HG03439 (cell line): ENCODE results near the gene MRPL12.

Experiments used
- ATAC-seq: cut with Tn5 transposase; IDR thresholded peaks from one replicate; pipeline ENCODE4 v1.9.1; 2021; ENCODE audit warnings: mild to moderate bottlenecking, moderate library complexity; ENCODE audit not compliant: unreplicated experiment

Gene MRPL12

GRCh38 chr17:81715107-81715871 lies 12.1 kb downstream of the MRPL12 start:
- no peak for ATAC-seq

DNA sequence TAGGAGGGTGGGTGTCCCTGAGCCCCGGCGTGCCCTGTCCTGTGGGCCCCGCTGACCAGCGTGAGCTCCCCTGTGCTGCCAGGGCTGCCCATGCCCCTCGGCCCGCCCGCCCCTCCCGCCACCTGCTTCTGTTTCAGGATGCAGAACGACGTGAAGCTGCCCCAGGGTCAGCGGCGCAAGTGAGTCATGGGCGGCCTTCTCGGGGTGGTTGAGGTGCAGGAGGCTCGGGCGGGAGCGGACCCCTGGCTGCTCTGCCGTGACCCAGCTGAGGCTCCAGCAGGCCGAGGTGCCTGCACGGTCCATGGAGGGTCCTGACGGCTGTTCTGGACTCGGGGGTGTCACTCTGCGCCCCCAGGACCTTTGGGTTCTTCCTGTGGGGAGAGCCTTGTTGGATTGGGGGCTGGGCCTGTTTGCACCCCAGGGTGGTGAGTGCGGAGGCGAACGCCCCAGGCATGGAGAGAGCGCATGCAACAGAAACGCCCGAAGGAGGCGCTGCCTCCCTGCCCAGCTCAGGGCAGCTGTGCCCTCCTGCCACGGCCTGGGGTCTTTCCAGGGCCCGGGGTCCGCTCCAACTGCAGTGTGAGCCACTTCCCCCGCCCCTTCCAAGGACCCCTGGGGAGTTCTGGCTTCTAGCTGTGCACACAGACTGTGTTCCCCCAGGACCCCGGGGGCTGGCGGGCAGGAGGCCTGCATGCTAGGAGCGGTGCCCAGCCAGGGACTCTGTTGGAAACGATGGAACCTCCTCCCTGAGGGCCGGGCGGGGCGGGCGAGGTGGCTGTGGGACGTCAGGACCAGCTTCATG lies 12.9 kb downstream of the MRPL12 start:
- ATAC-seq, result no peak

DNA sequence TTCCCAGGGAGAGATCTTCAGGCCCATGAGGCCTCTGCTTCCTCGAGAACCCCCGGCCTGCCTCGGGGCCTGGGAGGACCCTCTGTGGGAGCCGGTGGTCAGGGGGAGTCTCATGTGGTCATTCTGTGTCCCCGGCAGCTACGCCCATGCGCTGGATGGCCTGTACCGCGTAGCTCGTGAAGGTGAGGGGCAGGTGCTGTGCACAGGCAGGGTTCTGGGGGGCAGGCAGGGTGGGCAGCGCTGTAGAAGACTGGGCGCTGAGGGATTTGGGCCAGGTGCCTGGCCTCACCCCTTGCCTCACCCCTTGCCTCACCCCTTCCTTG lies 13.5 kb downstream of the MRPL12 start:
- ATAC-seq, result no peak

DNA sequence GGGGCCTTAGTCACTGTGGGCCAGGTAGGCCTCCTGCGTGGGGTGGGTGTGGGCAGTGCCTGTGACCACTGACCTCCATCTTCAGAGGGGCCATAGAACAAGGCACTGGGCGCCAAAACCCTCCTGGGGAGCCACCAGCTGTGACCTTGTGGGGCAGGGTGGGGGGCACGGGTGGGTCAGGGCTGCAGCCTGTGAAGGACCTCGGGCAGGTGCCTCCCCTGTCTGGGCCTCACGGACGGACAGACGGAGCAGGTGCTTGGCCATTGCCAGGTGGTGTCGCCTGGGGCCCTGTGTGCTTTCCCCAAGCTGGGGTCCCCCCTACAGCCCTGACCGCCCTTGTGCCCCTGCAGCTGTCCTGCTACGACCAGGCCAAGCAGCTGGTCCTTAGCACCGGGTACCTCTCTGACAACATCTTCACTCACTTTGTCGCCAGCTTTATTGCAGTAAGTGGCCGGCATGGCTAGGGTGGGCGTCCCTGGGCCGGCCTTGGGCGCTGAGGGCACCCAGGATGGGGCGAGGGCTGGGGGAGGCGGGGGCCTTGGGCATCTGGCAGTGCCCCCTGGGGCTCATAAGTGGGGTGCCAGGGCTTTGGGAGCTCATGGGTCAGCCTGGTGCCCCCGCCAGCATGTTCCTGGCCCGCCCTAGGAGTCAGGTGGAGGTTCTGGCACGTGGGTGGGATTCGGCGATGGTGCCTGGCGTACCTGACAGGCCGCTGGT lies 14.0 kb downstream of the MRPL12 start:
- ATAC-seq, result no peak

- ATAC-seq, result no peak
Observed at GRCh38 chr17:81717766-81718089, 14.6 kb downstream of the MRPL12 start.

- ATAC-seq, result no peak
Observed at GRCh38 chr17:81719410-81720266, 16.5 kb downstream of the MRPL12 start.

DNA sequence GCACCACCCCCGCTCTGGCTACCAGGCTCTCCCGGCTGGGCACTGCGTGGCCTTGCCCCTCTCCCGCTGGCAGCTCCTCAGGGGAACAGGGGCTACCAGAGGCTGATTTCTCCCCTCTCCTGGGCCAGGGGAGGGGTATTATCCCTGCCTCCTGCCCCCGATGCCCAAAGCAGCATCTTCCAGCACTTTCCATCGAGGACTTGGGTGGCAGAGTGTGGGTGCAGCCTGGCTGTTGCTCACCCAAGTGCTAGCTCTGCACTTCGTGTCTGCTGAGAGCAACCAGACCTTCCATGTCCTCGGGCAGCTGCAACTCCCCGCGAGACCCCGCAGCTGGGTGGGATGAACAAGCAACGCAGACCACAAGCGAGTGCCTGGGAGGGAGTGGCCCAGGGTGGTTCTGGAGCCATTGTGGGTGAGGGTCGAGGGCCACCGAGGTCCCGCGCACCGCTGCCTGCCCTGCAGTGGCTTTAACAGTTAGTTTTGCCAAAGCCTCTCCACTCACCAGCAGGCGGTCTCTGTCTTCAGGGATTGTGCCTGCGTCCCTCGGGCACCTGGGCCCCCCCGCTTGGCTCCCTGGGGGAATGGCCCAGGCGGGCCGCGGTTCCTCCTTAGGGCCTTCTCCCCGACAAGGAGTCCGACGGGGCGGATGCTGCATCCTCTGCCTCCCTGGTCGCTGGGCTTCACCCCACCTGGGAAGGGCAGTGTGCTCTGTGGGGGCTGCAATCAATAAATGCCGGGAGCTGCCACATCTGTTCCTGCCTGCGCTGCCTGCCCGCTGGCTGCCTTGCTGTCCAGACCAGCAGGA lies 17.3 kb downstream of the MRPL12 start:
- ATAC-seq, result no peak

- ATAC-seq, result no peak
Observed at GRCh38 chr17:81722184-81723120, 19.3 kb downstream of the MRPL12 start.

DNA sequence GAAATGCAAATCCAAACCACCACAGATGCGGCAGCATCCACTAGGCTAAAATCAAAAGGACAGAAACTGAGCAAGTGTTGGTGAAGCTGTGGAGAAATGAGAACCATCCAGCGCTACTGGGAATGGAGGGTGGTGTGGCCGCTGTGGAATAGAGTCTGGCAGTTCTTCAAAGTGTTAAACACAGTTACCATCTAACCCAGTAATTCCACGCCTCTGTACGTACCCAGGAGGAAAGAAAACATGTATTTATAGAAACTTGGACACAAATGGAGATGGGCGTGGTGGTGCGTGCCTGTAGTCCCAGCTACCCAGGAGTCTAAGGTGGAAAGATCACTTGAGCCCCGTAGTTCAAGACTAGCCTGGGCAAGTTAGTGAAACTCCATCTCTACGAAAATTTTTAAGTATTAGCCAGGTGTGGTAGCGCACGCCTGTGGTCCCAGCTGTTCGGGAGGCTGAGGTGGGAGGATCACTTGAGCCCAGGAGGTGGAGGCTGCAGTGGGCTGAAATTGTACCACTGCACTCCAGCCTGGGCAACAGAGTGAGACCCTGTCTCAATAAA lies 20.6 kb downstream of the MRPL12 start:
- no peak for ATAC-seq

DNA sequence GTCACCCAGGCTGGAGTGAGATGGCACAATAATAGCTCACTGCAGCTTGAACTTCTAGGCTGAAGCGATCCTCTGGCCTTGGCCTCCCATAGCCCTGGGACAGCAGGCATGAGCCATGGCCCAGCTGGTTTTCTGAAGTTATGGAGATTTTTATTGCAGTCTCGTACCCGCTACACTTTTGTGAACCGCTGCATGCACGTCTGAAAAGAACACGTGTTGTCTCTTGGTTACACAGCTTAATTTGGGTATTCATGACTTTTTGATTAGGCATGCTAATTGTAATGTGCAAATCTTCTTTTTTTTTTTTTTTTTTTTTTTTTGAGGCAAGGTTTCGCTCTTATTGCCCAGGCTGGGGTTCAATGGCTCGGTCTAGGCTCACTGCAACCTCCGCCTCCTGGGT lies 22.3 kb downstream of the MRPL12 start:
- ATAC-seq, result no peak

GRCh38 chr17:81726004-81726403 lies 22.8 kb downstream of the MRPL12 start:
- no peak for ATAC-seq

DNA sequence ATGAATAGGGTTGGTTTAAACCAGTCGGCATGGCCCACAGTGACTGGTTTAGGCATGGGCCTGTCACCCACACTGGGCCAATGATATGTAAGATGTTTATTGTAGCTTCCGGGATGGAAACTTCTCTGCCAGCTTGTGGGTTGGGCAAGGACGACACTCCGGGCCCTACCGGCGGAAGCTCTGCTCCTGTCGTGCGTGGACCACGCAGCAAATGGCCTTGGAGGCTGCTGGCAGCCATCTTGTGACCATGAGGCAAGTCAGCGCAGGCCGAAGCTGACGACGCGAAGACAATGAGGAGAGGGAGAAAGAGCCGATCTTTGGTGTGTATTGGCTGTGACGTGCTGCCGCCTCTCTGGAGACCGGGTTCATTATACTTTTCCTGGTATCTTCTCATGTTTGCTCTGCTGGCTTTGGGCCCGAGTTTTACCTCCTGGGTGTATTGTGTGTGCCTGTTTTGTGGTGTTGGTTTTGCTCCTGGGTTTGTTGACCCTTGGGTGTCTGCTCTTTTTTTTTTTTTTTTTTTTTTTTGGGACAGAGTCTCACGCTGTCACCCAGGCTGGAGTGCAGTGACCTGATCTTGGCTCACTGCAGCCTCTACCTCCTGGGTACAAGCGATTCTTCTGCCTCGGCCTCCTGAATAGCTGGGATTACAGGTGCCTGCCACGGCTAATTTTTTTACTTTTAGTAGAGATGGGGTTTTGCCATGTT lies 24.3 kb downstream of the MRPL12 start:
- ATAC-seq, result no peak

DNA sequence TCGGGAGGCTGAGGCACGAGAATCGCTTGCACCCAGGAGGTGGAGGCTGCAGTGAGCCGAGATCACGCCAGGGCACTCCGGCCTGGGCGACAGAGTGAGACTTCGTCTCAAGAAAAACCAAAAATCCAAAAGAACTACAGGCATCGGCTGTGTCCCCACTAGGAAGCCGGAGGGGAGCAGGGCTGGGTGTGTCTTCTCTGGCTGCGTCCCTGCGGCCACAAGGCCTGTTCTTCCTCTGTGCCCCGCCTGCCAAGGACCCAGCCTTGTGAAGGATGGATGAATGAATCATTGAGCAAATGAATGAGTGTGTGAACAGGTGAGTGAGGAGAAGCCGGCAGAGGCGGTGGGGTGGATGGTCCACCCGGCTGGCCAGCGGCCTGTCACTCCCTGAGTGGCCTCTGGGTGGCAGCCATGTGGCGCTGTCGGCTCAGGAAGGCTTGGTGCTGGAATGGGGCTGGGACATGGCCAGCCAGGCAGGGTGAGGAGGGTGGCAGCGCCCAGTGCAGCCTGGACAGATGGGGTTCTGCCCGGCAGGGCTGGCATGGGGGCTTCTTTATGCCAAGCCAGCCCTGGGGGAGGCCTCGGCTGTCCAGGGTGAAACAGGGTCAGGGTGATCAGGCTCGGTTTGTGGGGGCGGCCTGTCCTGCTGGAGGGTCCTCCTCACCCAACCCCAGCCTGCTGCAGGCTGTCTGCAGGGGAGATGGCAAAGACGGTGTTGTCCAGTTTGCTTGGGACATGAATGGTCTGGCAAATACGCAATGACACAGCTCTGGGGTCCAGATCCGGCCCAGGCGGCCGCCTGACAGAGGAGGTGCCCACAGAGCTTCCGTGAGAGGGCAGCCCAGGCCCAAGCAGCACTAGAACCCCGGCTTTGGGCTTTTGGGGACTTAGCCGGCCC lies 30.6 kb downstream of the MRPL12 start:
- ATAC-seq, result no peak

DNA sequence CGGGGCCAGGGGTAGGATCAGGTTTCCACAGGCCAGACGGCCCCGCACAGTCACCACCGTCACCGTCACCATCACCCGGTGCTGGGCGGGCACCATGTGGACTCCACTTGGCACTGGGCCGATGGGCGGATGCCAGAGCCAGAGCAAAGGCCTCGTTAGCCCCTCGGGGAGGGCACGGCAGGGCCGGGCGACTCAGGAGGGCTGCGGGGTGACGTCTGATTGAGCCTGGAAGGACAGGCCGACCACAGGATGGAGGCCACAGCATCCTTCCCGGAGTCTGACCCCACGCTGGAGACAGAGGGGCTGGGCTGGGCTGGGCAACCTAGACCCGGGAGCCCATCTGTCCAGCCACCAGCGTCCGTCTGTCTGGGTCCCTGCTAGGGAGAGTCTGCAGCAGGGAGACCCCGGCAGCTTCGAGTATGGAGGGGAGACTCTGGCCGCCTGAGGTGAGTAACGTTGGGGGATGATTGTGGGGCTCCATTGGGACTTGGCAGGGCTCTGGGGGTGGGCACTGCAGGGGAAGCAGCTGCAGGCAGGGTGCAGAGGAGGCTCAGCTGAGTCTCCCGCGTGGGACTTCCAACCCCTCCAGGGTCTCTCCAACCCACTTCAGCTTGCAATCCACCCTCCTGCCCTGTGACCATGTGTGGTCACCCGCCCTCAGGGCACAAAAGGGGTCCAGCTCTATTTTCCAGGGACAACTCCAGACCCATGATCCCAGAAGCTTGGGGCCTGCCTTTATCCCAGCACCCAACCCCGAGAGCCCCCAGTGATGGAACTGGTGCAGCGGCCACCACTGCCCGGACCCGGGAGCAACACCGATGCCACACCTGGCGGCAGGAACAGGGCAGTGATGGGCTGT lies 31.5 kb downstream of the MRPL12 start:
- no peak for ATAC-seq

GRCh38 chr17:81735264-81736102 lies 32.3 kb downstream of the MRPL12 start:
- ATAC-seq, result no peak
